ENCODE data around the gene SNAPC4.

SNAPC4 gene
- 21.5 to 30.2 (median 26.2) reads per million in 4 donors for total RNA-seq

- peak; percentile 74 to 90 (median 78) for DNase-seq
Observed at GRCh38 chr9:136400038-136400834, at the start of gene SNAPC4. Gene SNAPC4, minus strand, starts transcription at chr9:136400170. Its CDS starts 1,742 bp downstream, at chr9:136398428.

- no peak for DNase-seq
Observed at GRCh38 chr9:136448655-136449054, 48.7 kb upstream of the SNAPC4 start.

- no peak for DNase-seq
Observed at GRCh38 chr9:136447173-136447778, 47.3 kb upstream of the SNAPC4 start.

GRCh38 chr9:136445799-136446198 lies 45.8 kb upstream of the SNAPC4 start:
- no peak for DNase-seq

- no peak for DNase-seq
Observed at GRCh38 chr9:136444102-136444501, 44.1 kb upstream of the SNAPC4 start.

GRCh38 chr9:136443687-136444086 lies 43.7 kb upstream of the SNAPC4 start:
- DNase-seq: no peak

- DNase-seq: no peak
Observed at GRCh38 chr9:136443087-136443486, 43.1 kb upstream of the SNAPC4 start.

GRCh38 chr9:136442265-136442664 lies 42.3 kb upstream of the SNAPC4 start:
- DNase-seq: no peak

- no peak for DNase-seq
Observed at GRCh38 chr9:136441681-136442245, 41.8 kb upstream of the SNAPC4 start.

GRCh38 chr9:136441191-136441680 lies 41.3 kb upstream of the SNAPC4 start:
- no peak for DNase-seq

- DNase-seq: peak; percentile 59 to 83 (median 71)
Observed at GRCh38 chr9:136439481-136440408, 39.8 kb upstream of the SNAPC4 start, which contains the start of gene INPP5E. Gene INPP5E, minus strand, starts transcription at chr9:136439845. Its CDS starts 426 bp downstream, at chr9:136439419.

- DNase-seq: peak; percentile 31 to 58 (median 47)
Observed at GRCh38 chr9:136438548-136439480, 38.8 kb upstream of the SNAPC4 start.

- no peak for DNase-seq
Observed at GRCh38 chr9:136437839-136438547, 38.0 kb upstream of the SNAPC4 start.

GRCh38 chr9:136437430-136437829 lies 37.5 kb upstream of the SNAPC4 start:
- no peak for DNase-seq

GRCh38 chr9:136436055-136436634 lies 36.2 kb upstream of the SNAPC4 start:
- no peak for DNase-seq

GRCh38 chr9:136434580-136435169 lies 34.7 kb upstream of the SNAPC4 start:
- DNase-seq: no peak

- DNase-seq: no peak
Observed at GRCh38 chr9:136433849-136434579, 34.0 kb upstream of the SNAPC4 start.

- DNase-seq: no peak
Observed at GRCh38 chr9:136433043-136433715, 33.2 kb upstream of the SNAPC4 start.
